GM21423 (cell line): ENCODE measurements around the gene STRN4.
"Not testable (repeated sequence)": the region's sequence is repeated elsewhere in the genome, so short reads cannot be mapped to it uniquely, and the experiment has no call there.

Experiments
- ATAC-seq: cut with Tn5 transposase; IDR thresholded peaks from one replicate; pipeline ENCODE4 v1.9.1; 2021; ENCODE audit warnings: mild to moderate bottlenecking, moderate library complexity; ENCODE audit not compliant: unreplicated experiment

The STRN4 gene

GRCh38 chr19:46715620-46715974 is 30.7 kb downstream of the STRN4 start:
- no peak for ATAC-seq

- no peak for ATAC-seq
Measured at GRCh38 chr19:46714444-46715106, 31.7 kb downstream of the STRN4 start.

GRCh38 chr19:46713781-46714443 is 32.3 kb downstream of the STRN4 start:
- ATAC-seq = no peak

- not testable (repeated sequence) for ATAC-seq
Measured at GRCh38 chr19:46712768-46713338, 33.4 kb downstream of the STRN4 start.

GRCh38 chr19:46710687-46711086 is 35.6 kb downstream of the STRN4 start:
- no peak for ATAC-seq

GRCh38 chr19:46704379-46705076 is 41.7 kb downstream of the STRN4 start:
- ATAC-seq = no peak

- ATAC-seq = no peak
Measured at GRCh38 chr19:46700704-46701103, 45.5 kb downstream of the STRN4 start.

- ATAC-seq = no peak
Measured at GRCh38 chr19:46698395-46699321, 47.6 kb downstream of the STRN4 start.

GRCh38 chr19:46697204-46697960 is 48.9 kb downstream of the STRN4 start:
- ATAC-seq = no peak

GRCh38 chr19:46696866-46697203 is 49.4 kb downstream of the STRN4 start:
- no peak for ATAC-seq

- ATAC-seq = no peak
Measured at GRCh38 chr19:46696052-46696451, 50.2 kb downstream of the STRN4 start.

- no peak for ATAC-seq
Measured at GRCh38 chr19:46693760-46694159, 52.5 kb downstream of the STRN4 start.

GRCh38 chr19:46692918-46693722 is 53.1 kb downstream of the STRN4 start:
- ATAC-seq = no peak

- no peak for ATAC-seq
Measured at GRCh38 chr19:46691948-46692347, 54.3 kb downstream of the STRN4 start.

- no peak for ATAC-seq
Measured at GRCh38 chr19:46691104-46691503, 55.1 kb downstream of the STRN4 start.

- ATAC-seq = no peak
Measured at GRCh38 chr19:46689358-46689757, 56.9 kb downstream of the STRN4 start.

- no peak for ATAC-seq
Measured at GRCh38 chr19:46687438-46688145, 58.7 kb downstream of the STRN4 start.

GRCh38 chr19:46685189-46685588 is 61.1 kb downstream of the STRN4 start:
- no peak for ATAC-seq
